GM18907 (cell line): ENCODE measurements around the gene ZNF516.

Experiments
- ATAC-seq: cut with Tn5 transposase; IDR thresholded peaks from one replicate; pipeline ENCODE4 v1.9.1; 2021; ENCODE audit warnings: mild to moderate bottlenecking, moderate library complexity; ENCODE audit not compliant: unreplicated experiment

The ZNF516 gene

DNA sequence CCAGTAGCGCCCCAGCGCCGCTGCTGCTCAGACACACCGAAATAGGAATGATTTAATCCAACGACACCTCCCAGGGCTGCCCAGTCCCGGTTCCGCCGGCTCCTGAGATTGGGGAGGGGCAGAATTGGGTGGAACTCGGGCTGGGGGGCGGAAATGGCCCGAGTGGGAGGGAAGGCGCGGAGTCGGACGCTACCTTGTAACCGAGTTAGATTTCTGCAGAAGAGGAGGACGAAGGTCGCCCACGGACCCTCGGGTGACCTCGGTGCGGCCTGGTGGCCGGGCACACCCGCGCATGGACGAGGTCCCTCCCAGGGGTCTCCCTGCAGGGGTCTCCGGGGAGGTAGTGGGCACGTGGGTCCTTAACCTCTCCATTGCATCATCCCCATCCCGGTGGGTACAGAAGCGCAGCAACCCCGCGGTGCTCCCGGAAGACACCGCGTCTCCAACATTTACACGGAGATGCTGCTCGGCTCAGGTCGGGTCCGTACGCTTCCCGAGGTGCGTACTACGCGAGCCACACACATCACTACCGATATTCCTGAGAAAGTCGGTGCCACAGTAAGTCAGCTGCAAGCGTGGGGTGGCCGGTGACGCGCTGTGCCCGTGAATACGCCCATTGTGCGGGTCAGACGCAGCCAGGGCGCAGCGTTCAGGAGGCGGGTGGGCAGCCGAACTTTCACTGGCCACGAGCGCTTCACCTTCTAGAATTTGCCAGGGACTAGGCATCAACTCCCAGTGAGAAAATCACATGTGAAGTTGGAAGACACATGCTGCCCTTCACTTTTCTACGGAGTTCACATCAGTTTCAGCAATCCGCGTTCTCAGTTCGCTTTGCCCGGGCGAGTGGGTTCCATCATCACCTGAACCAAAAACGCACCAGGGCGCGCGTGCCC, 3.0 kb downstream of the ZNF516 start:
- ATAC-seq = peak; percentile 8

DNA sequence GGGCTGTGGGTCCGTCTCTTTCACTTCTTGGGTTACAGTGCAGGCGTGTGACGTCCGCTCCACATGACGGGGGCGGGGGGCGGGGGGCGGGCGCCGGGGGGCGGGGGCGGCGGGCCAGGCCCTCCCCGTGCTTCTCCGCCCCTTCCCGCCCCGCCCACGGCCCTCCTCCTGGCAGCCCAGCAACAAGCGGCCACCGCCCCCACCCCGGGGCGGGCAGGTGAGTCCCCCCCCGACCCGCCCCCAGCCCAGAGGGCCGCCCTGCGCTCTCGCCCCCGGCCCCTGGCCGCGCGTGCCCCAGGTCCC, 3.6 kb downstream of the ZNF516 start:
- ATAC-seq = peak; percentile 8

DNA sequence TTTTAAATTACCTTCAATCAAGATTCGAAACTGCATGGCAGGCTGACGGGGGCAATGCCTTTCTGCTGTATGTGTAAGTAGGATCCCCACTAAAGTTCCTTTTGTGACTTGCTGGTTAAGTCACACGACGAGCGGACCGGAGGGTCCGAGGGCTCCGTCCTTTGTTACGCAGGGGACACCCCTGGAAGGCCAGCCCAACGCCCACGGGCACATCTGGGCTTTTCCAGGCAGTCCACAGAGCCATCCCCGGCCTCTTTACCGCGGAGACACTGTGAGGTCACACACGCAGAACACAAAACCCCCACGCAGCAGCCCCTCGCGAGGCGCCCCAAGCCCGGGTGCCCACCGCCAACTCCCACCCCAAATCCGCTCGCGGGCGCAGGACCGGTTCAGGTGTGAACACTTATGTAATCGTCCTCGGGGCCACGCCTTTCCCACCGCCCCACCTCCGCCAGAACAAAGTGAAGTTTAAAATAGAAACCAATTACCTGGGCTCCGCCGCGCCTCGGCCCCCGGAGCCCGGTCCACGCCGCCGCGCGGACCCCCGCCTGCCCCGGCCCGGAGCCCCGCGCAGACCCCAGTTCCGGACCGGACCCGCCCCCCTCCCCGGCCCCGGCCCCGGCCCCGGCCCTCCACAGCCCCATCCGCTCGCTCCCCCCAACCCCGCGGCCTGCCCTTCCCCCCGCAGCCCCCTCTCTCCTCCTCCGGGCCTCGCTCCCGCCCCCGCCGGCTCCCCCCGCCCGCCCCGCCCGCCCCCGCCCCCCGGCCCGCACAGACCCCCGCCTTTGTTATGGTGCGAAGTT, 4.2 kb downstream of the ZNF516 start:
- ATAC-seq = no peak

DNA sequence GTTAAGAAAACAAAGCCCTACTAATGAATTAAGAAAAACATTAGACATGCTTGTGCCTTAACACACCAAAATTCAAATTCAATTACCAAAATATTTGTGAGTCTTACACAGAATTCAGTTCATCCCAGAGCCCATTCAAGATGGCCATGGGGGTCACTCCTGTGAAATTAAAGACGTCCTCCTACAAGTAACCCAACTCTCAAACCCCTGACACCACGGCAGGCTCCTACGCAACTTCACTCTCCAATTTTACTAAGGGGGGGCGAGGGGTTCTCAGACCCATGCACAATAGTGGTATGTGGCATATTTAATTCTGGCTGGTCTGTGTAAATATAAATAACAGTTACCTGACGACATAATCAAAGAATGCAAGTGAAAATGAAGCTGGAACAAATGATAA, 5.0 kb downstream of the ZNF516 start:
- ATAC-seq = no peak

DNA sequence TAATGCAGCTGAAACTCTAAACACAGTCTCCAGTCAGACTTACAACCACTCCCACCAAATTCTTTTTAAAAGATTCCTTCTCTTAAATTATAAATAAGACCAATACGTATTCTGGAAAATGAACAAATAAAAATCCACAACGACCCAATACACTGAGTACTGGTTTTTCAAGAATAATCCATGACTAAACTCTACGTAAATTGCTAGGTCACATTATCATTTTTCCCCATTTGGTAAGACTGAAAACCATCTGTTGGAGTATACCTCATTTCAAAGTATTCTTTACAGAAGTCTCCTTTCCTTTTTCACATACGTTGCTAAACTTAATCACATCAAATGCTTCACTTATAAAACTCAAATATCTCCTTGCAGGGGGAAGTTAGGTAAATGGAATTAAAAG, 6.0 kb downstream of the ZNF516 start:
- ATAC-seq = no peak

DNA sequence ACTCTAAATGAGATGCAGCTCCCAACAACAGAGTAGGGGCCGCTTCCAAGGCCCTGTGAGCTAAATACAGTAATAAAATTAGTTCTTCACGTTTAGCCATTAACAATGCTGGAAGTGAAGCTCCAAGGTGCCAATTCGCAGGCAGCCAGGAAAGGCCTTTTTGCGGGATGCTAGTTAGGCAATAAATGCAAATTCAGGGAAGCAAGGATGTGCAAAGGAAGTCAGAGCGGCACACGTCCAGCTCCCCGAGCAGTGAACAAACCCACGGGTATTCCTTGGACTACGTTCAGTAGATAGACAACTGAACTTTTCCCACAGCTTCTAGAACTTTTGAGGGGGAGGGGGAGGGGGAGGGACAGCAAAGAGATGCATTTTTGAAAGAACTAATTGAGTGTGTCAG, 6.9 kb downstream of the ZNF516 start:
- no peak for ATAC-seq

DNA sequence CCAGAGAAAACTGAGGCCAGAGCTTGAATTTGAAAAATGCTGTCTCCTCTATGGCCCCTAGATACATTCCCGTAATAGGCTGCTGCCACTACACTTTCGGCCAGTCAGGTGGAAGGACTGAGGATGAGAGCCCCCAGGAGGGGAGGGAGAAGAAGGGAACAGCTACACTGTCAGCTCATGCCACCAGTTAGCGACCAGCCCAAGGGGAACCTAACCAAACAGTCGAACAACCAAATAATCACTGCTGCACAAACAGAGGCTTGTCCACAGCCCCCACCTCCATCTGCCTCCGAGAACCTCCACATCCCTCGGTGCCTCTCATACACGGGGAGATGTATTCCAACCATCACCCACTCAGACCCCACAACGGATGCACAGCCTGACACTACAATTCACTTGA, 7.3 kb downstream of the ZNF516 start:
- ATAC-seq = no peak

DNA sequence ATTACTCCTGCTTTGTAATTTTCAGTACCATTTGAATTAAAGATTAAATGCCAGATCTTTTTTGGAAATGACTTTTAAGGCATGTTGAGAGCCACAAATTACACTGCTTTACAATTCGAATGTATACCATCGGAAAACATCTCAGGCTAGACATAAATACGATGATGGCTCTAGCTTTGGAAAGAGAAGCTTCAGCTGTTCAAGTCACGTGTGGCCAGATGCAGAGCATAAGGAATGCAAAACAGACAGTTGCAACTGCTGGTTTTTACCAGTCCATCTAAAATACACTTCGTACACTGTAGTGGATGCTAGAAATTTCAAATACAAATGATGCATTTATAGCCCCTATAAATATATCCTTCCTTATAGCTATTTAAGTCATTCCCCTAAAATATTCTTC, 8.0 kb downstream of the ZNF516 start:
- no peak for ATAC-seq

DNA sequence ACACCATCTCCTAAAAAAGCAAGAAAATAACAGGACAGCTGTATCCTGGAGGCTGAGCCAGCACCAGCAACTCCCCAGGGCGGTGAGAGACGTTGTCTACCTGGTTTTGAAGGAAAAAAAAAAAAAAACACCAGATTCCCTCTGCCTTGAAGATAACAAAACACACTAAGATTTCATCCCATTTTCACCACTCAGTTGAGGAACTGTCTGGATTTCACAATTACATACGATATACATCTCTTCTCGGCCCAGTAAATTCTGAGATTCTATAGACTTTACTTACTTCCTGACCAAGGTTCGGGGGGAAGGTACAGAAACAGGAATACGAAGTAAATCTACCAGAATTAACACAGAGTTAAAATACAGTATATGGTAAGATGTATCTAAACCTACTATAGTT, 8.5 kb downstream of the ZNF516 start:
- no peak for ATAC-seq

DNA sequence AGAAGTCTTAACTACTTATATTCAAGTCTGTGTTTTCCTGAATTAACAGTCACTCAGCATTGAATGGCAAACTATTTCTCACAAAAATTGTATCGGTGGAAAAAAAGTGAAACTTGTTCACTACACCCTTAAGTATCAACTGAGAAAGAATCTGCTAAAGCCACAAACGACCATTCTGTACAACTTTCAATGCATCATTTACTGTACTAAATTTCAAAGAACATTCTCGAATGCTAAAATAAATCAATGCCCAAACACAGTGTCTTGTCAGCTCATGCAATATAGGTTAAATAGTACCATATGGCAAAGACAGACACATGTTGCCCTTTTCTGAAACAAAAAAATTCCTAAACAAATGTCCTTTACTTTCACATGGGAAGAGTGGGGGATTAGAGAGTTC, 9.0 kb downstream of the ZNF516 start:
- ATAC-seq = no peak

DNA sequence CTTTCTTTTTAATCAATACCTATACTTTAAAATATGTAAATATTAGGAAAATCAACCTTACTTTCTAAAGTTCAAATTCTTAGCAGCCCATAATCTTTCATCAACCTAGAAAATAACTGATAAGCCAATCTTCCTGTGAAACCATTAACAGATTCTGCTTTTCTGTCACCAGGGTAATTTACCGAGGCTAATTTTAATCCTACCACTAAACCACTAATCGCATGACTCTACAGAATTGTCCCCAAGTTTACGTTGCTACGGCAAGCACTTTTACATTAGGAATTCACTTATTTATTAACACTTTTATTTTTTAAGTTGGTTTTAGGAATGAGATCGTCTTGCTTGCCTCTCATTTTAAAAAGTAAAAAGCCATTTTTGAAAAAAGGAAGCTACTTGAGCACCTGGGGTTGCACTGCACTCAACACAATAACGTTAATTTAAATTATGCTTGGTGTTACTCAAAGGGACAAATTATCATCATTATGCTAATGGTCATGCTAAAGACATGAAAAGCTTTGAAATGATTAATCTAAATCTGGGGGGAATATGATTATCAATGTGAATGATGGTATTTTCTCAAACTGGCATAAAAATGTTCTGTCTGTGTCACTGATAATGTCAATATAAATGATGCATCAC, 10.2 kb downstream of the ZNF516 start:
- ATAC-seq = peak; percentile 72

DNA sequence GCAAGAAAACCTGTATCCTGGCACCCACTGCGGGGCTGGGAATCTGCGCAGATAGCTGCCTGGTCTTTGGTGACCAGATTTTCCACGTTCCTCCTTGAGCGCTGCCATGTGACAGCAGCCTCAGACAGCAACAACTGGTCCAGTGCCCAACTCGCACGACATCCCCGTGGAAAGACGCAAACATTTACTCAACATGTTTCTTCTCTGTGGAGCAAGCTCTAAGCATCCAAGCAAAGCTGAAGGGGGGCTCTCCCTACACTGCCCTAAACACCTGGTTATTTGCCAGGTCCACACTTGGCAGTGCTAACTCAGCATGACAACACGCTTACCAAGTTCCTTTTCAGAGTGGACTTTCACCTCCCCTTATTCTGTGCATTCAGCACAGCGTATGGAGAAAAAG, 11.3 kb downstream of the ZNF516 start:
- no peak for ATAC-seq

DNA sequence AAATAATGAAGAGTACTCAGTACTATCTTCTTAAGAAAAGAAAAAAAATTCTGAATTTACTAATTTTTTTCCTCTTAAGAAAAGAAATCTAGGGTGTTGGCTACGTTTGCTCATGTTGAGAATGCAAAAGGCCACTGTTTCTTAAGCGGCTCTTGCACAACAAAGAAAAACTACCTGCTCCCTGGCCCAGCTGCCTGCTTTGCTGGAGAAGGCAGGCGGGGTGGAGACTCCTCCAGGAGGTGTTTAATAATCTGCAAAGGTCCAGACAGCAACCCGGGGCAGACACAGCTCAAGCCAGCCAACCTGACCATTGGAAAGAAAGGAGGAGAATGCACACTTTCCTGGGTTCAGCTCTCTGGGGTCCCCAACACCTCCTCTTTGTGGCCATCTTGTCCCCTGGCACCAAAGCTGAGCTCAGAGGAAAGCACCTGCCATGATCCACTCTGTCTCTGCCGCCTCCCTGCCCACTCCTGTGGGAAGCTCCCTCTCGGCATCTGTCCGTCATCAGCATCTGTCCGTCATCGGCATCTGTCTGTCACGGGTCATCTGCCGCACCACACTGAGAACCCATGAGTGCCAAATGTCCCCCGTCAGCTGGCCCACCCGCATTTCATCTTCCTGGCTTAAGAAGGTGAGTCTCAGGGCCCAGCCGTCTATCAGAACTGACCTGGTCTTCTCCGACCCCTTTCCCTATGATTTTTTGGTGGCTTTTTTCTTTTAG, 11.9 kb downstream of the ZNF516 start:
- no peak for ATAC-seq

DNA sequence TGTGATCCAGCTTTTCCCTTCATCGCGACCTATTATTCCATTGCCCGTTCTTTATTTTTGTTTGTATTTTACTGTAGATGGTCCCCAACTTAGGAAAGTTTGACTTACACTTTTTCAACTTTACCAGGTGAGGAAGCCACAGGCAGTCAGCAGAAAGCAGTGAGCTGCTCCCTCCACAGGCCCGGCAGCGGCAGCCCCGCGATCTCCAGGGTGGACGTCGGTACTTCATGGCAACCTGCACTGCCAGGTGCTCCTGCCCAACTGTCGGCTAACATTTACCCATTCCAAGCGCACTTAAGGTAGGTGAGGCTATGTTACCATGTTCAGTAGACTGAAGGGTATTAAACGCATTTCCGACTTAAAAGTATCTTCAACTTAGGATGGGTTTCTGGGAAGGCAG, 12.8 kb downstream of the ZNF516 start:
- no peak for ATAC-seq

DNA sequence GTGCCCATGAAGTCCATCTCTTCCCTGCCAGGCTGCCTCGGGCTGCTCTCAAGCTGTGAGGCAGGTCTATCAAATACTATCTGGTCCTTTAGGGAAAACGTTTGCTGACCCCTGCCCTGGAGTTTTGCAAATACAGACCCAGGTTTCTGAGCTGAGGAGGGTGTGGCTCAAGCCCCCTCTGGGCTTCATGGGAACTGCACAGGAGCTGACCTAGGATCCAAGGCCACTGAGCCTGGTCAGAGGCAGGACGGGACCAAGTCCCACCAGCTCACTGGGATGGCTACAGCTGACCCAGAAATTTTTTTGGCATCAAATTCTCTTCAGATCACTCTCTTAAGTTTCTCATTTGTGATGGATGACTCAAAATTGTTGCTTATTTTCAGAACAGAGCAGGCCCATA, 14.1 kb downstream of the ZNF516 start:
- no peak for ATAC-seq

DNA sequence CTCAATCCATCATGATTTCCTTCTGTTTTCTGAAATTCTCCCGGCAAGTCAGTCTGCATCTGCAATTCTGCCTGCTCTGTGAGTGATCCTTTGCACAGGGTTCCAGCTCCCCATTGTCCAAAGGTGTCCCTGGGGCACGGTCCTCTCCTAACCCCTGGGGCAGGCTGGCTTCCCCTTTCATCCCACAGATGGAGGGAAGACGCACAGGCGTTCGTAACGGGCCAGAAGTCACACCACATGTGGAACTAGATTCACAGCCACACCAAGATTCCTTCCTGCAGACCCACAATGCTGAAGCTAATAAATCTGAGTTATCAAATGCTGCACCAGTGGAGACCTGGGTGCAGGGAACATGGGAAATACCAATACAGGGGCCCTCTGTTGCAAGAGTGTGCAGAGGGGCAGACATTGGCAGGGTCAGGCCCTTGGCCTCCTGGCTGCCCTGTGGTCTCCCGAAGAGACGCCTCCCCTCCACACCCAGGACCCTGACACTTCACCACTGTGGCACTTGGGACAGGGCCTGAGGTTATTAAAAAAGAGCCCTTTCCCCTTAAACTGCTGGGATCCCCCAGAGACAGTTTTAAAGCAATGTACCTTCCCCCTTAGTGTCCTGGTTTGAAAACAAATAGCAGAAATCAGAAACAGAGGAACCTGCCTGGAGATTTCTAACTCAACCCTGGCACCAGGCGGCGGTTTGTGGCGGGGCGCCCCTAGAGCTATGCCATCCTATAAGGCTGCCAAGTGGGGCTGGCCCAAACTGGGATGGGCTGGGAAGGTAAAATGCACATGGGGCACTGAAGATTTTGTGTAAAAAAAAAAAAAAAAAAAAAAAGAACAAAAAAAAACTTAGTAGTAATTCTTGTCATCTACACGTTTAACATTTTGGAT, 15.4 kb downstream of the ZNF516 start:
- no peak for ATAC-seq

DNA sequence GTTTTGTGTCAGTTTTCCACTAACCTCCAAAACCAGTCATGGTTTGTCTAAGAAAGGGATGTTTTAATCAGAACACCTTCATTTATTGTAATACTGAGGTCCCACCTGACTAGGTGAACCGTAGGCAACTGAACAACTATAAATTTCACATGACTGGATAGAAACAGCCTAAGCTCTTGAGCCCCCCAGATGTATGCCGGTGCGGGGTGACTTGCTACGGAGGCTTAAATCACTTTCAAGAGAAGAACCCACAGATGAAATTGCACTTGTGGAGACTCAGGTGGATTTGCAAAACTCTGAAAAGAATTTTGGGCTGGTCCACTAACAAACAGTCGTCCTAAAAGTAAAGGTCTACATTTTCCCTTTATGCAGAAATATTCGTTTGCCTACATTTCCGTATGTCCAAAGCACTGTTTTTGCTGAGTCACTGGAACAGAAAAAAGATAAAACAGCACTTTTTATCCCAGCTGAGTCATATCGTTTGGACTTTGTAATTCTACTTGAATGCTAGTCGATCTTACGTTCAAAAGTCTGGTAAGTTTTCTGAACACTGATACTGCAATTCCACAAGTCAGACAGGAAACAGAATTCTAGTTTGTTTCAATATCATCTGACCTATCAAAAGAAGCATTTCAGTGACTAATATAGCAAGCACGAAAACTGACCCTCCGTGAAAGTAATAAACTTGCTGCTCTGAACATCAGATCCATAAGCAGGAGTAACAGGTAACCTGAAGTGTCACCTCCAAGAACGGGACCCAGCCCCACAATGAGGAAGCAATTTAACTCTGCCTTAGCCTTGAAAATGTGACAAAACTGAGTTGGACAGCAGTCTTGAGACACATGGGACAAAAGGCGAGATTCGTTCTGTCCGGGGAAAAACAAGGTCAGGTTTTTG, 18.1 kb downstream of the ZNF516 start:
- peak; percentile 77 for ATAC-seq

DNA sequence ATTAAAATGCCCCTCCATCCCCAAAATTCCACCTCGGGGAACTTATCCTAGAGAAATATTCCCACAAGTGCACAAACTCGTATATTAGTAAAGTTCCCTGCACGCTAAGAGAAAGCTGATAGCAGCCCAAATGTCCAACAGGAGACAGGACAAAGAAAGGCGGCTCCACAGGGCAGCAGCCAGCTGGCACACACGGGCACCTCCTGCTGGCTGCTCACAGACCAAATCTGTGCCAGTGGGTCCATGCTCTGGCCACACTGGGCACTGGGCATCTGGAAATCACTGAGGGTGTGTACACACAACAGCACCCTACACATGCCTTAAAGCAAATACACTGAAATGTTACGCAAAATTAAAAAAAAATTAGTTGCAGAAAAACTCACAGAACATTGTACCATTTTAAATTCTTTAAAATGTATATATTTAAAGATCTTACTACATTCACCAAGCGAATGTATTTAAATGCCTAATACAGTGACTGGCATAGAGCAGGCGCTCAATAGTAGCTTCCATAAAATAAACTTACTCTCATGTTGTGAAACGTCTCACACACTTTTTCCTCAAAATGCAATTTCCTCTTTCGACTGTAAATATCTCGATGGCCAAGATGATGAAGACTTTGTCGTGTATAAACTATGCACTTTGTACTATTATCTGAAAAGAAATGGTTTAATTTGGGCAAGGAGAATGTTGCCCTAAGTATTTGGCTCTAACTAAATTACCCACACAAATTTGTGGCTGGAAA, 19.4 kb downstream of the ZNF516 start:
- no peak for ATAC-seq

DNA sequence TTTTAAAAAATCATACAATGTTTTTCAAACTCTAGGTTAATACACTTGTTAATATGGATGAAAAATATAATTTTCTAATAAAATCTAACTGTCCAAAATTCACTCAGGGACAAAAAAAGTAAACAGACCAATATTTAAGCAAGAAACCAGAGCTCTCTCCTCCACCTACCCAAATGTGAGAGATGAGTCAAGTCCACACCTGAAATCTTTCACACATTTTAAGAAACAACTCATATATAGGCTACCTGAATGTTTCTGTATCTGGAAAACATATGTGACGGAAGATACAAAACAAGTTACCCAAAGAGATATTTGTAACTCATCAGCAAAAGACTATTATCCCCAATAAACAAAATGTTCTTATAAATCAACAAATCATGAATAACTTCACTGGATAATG, 20.2 kb downstream of the ZNF516 start:
- ATAC-seq = no peak
